Left ventricle myocardium inferior (tissue), 1 donor: ENCODE results near the gene TMEM170B. TPM values are rescaled to one million over a fixed set of nuclear protein-coding genes. Genes with fewer than 3 reads are reported as not detected.

Experiments
- DNase-seq: peaks from one replicate; pipeline ENCODE4 v3.0.0-alpha.2; 2020
- H3K27ac ChIP-seq: fragments of 200-600 bp; replicated peaks from 2 replicates; pipeline ENCODE4 v1.8.0; 2021
- H3K27me3 ChIP-seq: fragments of 200-600 bp; 2 replicates; pipeline ENCODE4 v1.8.0; 2021; ENCODE audit warnings: low read depth
- H3K36me3 ChIP-seq: fragments of 200-600 bp; 2 replicates; pipeline ENCODE4 v1.8.0; 2021
- H3K4me1 ChIP-seq: fragments of 200-600 bp; 2 replicates; pipeline ENCODE4 v1.8.0; 2021
- H3K4me3 ChIP-seq: fragments of 200-600 bp; 2 replicates; pipeline ENCODE4 v1.8.0; 2021; ENCODE audit warnings: mild to moderate bottlenecking, moderate library complexity
- H3K9me3 ChIP-seq: fragments of 200-600 bp; replicated peaks from 2 replicates; pipeline ENCODE4 v1.8.0; 2021
- intact Hi-C: fragments of 100-400 bp; cut with micrococcal nuclease; formaldehyde crosslinking; loops from one replicate; pipeline ENCODE4 v1.11.0; 2022
- total RNA-seq: library from RNA; stranded (reverse); fragmentation: NEBNext Ultra II Directional; extraction: Animal tissue kit (Norgen Biotek cat#: 25700); gene quantifications from one replicate; pipeline ENCODE4 v1.2.1, GENCODE V29; 2021
- TF ChIP-seq, protein P1 (sequence below): fragments of 200-600 bp; IDR thresholded peaks from 2 replicates; pipeline ENCODE4 v1.8.0; 2021; ENCODE audit warnings: antibody characterized with exemption, mild to moderate bottlenecking, borderline replicate concordance
- donor health status: DM: no; HTN: yes; CAD: no; lungs with severe emphysema.

TMEM170B gene
- total RNA-seq, 1 donor from 2014 or later = 4.4 TPM

DNA sequence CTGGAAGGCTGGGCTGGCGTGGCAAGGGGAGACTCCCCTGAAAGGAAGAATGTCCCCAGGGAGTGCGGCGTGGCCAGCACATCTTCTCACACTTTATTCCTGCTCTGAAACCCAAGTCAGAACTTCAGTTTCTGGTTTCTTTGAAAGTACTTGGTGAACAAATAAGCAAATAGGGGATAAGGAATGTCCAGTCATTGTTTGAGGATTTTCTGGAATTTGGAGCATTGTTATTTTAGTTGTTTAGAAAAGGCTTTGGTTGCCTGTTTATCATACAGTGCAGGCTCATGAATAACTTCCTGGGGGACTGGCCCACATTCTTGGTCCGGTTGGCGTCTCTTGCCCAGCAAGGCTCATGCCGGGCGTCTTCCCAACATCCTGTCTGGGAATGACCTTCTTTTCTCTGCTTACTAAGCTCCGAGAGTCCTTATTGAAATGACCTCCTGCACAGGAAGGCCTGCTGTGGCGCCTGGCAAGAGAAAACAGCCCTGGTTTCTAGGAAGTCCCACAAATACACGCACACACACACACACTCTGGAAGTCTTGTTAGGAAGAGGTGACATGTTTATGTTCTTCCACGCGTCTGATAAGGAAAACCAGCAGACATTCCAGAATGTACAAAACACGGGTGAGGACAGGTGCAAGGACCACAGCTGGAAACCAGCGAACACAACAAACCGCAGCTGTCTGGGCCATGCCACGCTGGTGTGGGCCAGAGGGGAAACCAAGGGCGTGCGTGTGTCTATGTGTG lies 71.9 kb downstream of the TMEM170B start:
- peak overlapping the region; percentile 79 for H3K27ac ChIP-seq
- intact Hi-C loops = no loop called here
- no peak overlapping the region for H3K4me3 ChIP-seq
- peak; percentile 25 for DNase-seq
- peaks cover 54% of the 10 kb centered on the region for H3K4me1 ChIP-seq
- no peaks in the 10 kb centered on the region for H3K27me3 ChIP-seq
- no peaks in the 10 kb centered on the region for H3K36me3 ChIP-seq
- TF ChIP-seq, protein P1, sequence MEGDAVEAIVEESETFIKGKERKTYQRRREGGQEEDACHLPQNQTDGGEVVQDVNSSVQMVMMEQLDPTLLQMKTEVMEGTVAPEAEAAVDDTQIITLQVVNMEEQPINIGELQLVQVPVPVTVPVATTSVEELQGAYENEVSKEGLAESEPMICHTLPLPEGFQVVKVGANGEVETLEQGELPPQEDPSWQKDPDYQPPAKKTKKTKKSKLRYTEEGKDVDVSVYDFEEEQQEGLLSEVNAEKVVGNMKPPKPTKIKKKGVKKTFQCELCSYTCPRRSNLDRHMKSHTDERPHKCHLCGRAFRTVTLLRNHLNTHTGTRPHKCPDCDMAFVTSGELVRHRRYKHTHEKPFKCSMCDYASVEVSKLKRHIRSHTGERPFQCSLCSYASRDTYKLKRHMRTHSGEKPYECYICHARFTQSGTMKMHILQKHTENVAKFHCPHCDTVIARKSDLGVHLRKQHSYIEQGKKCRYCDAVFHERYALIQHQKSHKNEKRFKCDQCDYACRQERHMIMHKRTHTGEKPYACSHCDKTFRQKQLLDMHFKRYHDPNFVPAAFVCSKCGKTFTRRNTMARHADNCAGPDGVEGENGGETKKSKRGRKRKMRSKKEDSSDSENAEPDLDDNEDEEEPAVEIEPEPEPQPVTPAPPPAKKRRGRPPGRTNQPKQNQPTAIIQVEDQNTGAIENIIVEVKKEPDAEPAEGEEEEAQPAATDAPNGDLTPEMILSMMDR = no peak
- no peaks in the 10 kb centered on the region for H3K9me3 ChIP-seq

DNA sequence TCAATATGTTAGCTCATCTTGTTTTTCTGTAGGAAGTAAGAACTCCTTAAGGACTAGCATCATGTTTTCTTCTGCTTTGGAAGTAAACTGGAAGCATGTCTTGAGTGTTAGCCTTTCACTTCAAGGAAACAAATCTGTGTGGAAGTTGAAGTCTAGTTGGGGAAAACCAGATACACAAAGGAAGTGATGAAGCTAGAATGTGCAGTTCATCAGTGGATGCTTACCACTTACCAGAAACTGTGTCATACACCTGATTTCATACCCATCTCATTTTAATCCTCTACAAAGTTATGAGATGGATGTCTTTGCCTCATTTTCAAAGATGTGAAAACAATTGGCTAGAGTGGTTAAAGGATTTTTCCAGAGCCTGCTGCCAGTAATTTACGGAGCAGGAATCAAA lies 75.8 kb downstream of the TMEM170B start:
- peaks cover 21% of the 10 kb centered on the region for H3K4me1 ChIP-seq
- TF ChIP-seq, protein P1 = no peak
- no peak overlapping the region for H3K4me3 ChIP-seq
- intact Hi-C loops = no loop called here
- no peaks in the 10 kb centered on the region for H3K27me3 ChIP-seq
- no peak for DNase-seq
- no peaks in the 10 kb centered on the region for H3K36me3 ChIP-seq
- no peaks in the 10 kb centered on the region for H3K9me3 ChIP-seq
- peak overlapping the region; percentile 60 for H3K27ac ChIP-seq

DNA sequence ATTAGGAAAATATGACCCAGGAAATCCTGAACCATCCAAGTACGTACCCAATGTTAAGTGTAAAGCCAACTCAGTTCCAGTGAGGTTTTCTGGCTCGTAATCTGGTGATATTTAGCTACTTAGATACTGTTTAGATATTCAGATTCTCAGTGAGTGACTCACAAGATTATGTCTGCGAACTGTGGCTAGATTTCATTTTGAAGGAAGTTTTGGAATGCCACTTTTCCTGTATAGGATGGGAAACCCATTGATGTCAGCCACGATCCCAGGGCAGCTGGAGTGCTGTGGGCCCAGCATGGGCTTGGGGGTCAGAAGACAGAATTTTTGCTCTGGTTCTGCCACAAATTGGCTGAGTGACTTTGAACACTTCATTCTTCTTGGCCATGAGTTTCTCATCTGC lies 76.3 kb downstream of the TMEM170B start:
- intact Hi-C loops = no loop called here
- TF ChIP-seq, protein P1 = no peak

DNA sequence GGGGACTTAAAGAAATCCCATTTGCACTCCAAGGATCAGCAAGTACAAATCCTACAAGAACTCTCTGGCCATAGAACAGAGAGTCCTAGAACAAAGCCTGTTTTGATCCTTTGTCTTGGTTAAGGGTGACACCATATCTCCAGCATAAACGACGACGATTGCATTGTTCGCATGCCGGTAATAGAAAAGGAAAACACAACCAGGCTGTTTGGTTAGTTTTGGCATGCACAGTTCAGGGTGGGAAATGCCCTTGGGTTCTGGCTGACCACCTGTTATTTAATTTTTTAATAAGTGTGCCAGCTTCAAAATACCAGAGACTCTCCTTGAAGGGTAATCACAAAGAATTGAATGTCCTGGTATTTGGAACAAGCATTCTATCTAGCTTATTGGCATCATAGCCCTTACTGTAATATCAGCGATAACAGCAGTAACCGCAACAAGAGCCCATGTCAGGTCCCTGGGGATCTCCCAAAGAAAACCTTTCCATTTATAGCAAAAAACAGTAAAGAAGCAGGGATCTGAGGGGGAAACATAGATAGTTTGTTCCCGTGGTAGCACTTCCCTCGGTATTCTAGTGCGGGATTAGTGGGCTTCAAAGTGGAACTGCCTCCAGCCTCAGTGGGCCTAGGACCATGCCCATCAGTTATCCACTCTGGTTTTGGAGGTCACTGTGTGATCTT lies 77.1 kb downstream of the TMEM170B start:
- peaks cover 7% of the 10 kb centered on the region for H3K4me1 ChIP-seq
- no peak for DNase-seq
- no peak overlapping the region for H3K4me3 ChIP-seq
- no peaks in the 10 kb centered on the region for H3K9me3 ChIP-seq
- H3K27me3 ChIP-seq = no peaks in the 10 kb centered on the region
- TF ChIP-seq, protein P1 = no peak
- peak overlapping the region; percentile 60 for H3K27ac ChIP-seq
- intact Hi-C loops = no loop called here
- H3K36me3 ChIP-seq = no peaks in the 10 kb centered on the region

More for the DNA sequence above, 76.3 kb downstream of the TMEM170B start:
- H3K27me3 ChIP-seq = no peaks in the 10 kb centered on the region
- H3K9me3 ChIP-seq = no peaks in the 10 kb centered on the region
- H3K27ac ChIP-seq = peak overlapping the region; percentile 60
- no peak overlapping the region for H3K4me3 ChIP-seq
- no peaks in the 10 kb centered on the region for H3K36me3 ChIP-seq
- peaks cover 16% of the 10 kb centered on the region for H3K4me1 ChIP-seq
- no peak for DNase-seq

DNA sequence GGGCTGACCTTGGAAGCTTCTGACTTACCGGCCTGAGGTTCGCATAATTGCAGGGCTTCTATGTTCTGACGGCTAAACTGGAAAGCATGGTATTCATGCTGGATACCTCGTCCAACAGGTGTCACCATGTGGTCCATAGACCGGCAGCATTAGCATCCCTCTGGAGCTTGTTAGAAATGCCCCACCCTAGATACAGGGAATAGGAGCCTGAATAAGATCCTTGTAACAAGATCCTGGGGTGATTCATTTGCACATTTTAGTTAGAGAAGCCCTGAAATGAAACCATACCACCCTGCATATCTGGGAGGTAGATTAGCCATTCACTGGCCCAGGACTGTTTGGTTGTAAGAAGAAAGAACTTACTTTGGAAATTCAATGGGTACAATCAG lies 77.7 kb downstream of the TMEM170B start:
- intact Hi-C loops = no loop called here

More for the DNA sequence above, 77.7 kb downstream of the TMEM170B start:
- peaks cover 2% of the 10 kb centered on the region for H3K4me1 ChIP-seq
- H3K27me3 ChIP-seq = no peaks in the 10 kb centered on the region
- H3K27ac ChIP-seq = peak overlapping the region; percentile 40
- no peaks in the 10 kb centered on the region for H3K9me3 ChIP-seq
- TF ChIP-seq, protein P1 = no peak
- H3K4me3 ChIP-seq = no peak overlapping the region
- no peak for DNase-seq
- H3K36me3 ChIP-seq = no peaks in the 10 kb centered on the region
